Measurements from ENCODE around the gene ORC1. TPM values are rescaled to one million over a fixed set of nuclear protein-coding genes. Genes with fewer than 3 reads are reported as not detected.

ORC1 gene
- total and polyA plus RNA-seq, 2 of the 8 experiments (the other 6 are each of a cell fraction or from before 2014, with no cell fraction given): 36.9 to 49.0 TPM

DNA sequence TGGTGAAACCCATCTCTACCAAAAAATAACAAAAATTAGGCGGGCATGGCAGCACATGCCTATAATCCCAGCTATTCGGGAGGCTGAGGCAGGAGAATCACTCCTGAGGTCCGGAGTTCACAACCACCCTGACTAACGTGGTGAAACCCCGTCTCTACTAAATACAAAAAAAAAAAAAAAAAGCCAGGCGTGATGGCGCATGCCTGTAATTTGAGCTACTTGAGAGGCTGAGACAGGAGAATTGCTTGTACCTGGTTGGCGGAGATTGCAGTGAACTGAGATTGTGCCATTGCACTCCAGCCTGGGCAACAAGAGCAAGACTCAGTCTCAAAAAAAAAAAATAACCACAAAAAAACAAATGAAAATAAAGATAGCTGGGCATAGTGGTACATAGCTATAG is 80.5 kb downstream of the ORC1 start (continued):
- TF ChIP-seq CHD7 (IDR thresholded peaks at IDR 0.05; ENCODE audit: insufficient replicate concordance, low read length) (no peak), CHD1 (IDR thresholded peaks at IDR 0.05; ENCODE audit: low read depth, low read length) (no peak), SIN3A (conservative IDR thresholded peaks at IDR 0.05 in 1 of 2, IDR thresholded peaks at IDR 0.05 in 1 of 2; ENCODE audit: low read depth in 1 of 2, low read length in 2 of 2) (no peak), ATF3 (IDR thresholded peaks at IDR 0.05; ENCODE audit: insufficient read depth, low read depth, low read length) (no peak), GTF2F1 (IDR thresholded peaks at IDR 0.05; ENCODE audit: borderline replicate concordance, low read depth, low read length) (no peak), BACH1 (IDR thresholded peaks at IDR 0.05; ENCODE audit: low read length) (no peak), SP4 (IDR thresholded peaks at IDR 0.05; ENCODE audit: low read length) (no peak), SRF (IDR thresholded peaks at IDR 0.05; ENCODE audit: low read depth, low read length) (no peak), SP2 (IDR thresholded peaks at IDR 0.05; ENCODE audit: low read length) (no peak), HDAC6 (IDR thresholded peaks at IDR 0.05; ENCODE audit: low read depth, low read length) (no peak), SAP30 (IDR thresholded peaks at IDR 0.05; ENCODE audit: insufficient read depth, insufficient replicate concordance, low read length) (no peak)
